Memory B cell (primary cell): Measurements from ENCODE around the gene GABPB1.
A peak's percentile ranks its signal among the peaks of the same experiment; 100 is the strongest.

Source experiments
- ATAC-seq: fragments of 150-1000 bp; cut with Tn5 transposase; 2 replicates; pipeline ENCODE4 v1.10.0; 2021; ENCODE audit warnings: low read depth, mild to moderate bottlenecking, moderate library complexity
- DNase-seq, 2 donors: peaks; one replicate each; pipeline ENCODE4 v3.0.0; 2022; ENCODE audit warnings: low spot score in 2 of 2
- H3K27ac Mint-ChIP-seq: one replicate; pipeline ENCODE4 v1.8.0; 2022; ENCODE audit warnings: mild to moderate bottlenecking, moderate library complexity, mixed read lengths
- H3K27me3 Mint-ChIP-seq: one replicate; pipeline ENCODE4 v1.8.0; 2022; ENCODE audit warnings: mixed read lengths
- H3K36me3 Mint-ChIP-seq: one replicate; pipeline ENCODE4 v1.8.0; 2022; ENCODE audit warnings: mild to moderate bottlenecking, mixed read lengths
- H3K4me1 Mint-ChIP-seq: one replicate; pipeline ENCODE4 v1.8.0; 2022; ENCODE audit warnings: mixed read lengths
- H3K4me3 Mint-ChIP-seq: one replicate; pipeline ENCODE4 v1.8.0; 2022; ENCODE audit warnings: mild to moderate bottlenecking, moderate library complexity, mixed read lengths
- H3K9me3 Mint-ChIP-seq: one replicate; pipeline ENCODE4 v1.8.0; 2022; ENCODE audit warnings: mixed read lengths

Gene GABPB1

GRCh38 chr15:50251638-50252182 is 103.3 kb downstream of the GABPB1 start:
- H3K4me1 Mint-ChIP-seq = peaks cover 10% of the 10 kb centered on the region
- no peak overlapping the region for H3K4me3 Mint-ChIP-seq
- DNase-seq (no peak), ATAC-seq (no peak)
- no peaks in the 10 kb centered on the region for H3K36me3 Mint-ChIP-seq
- H3K27ac Mint-ChIP-seq = no peak overlapping the region
- H3K27me3 Mint-ChIP-seq = peaks cover 2% of the 10 kb centered on the region
- no peaks in the 10 kb centered on the region for H3K9me3 Mint-ChIP-seq

GRCh38 chr15:50250760-50251394 is 104.1 kb downstream of the GABPB1 start:
- no peak for ATAC-seq
- Mint-ChIP-seq H3K9me3 (no peaks in the 10 kb centered on the region), H3K4me3 (no peak overlapping the region), H3K27me3 (peaks cover 2% of the 10 kb centered on the region), H3K27ac (no peak overlapping the region), H3K36me3 (no peaks in the 10 kb centered on the region), H3K4me1 (peaks cover 10% of the 10 kb centered on the region)
- no peak for DNase-seq

GRCh38 chr15:50249704-50250103 is 105.3 kb downstream of the GABPB1 start:
- peaks cover 10% of the 10 kb centered on the region for H3K4me1 Mint-ChIP-seq
- DNase-seq = no peak
- ATAC-seq = no peak
- peaks cover 1% of the 10 kb centered on the region for H3K9me3 Mint-ChIP-seq
- H3K4me3 Mint-ChIP-seq = no peak overlapping the region
- peaks cover 2% of the 10 kb centered on the region for H3K27me3 Mint-ChIP-seq
- no peaks in the 10 kb centered on the region for H3K36me3 Mint-ChIP-seq
- no peak overlapping the region for H3K27ac Mint-ChIP-seq

GRCh38 chr15:50248994-50249582 is 105.9 kb downstream of the GABPB1 start:
- no peak for DNase-seq
- Mint-ChIP-seq H3K27me3 (no peaks in the 10 kb centered on the region), H3K9me3 (peaks cover 1% of the 10 kb centered on the region), H3K4me3 (no peak overlapping the region), H3K4me1 (peaks cover 10% of the 10 kb centered on the region), H3K27ac (peak overlapping the region; percentile 79), H3K36me3 (no peaks in the 10 kb centered on the region)
- no peak for ATAC-seq

GRCh38 chr15:50247819-50248655 is 107.0 kb downstream of the GABPB1 start:
- peak in 1 of 2 donors; percentile 23 for DNase-seq
- Mint-ChIP-seq H3K27me3 (no peaks in the 10 kb centered on the region), H3K27ac (peak overlapping the region; percentile 79), H3K4me1 (peaks cover 10% of the 10 kb centered on the region), H3K4me3 (peak overlapping the region; percentile 68), H3K36me3 (no peaks in the 10 kb centered on the region), H3K9me3 (peaks cover 1% of the 10 kb centered on the region)
- peak; percentile 99 for ATAC-seq

- peaks cover 1% of the 10 kb centered on the region for H3K9me3 Mint-ChIP-seq
- peaks cover 10% of the 10 kb centered on the region for H3K4me1 Mint-ChIP-seq
- no peaks in the 10 kb centered on the region for H3K27me3 Mint-ChIP-seq
- no peak overlapping the region for H3K4me3 Mint-ChIP-seq
- no peak for ATAC-seq
- DNase-seq = no peak
- no peak overlapping the region for H3K27ac Mint-ChIP-seq
- no peaks in the 10 kb centered on the region for H3K36me3 Mint-ChIP-seq
These were observed 108.4 kb downstream of the GABPB1 start for GRCh38 chr15:50246631-50247030.

GRCh38 chr15:50244959-50245624 is 109.9 kb downstream of the GABPB1 start:
- Mint-ChIP-seq H3K9me3 (peaks cover 1% of the 10 kb centered on the region), H3K27ac (no peak overlapping the region), H3K36me3 (no peaks in the 10 kb centered on the region), H3K4me3 (no peak overlapping the region), H3K4me1 (peaks cover 10% of the 10 kb centered on the region), H3K27me3 (no peaks in the 10 kb centered on the region)
- no peak for ATAC-seq
- DNase-seq = no peak

GRCh38 chr15:50244153-50244552 is 110.8 kb downstream of the GABPB1 start:
- Mint-ChIP-seq H3K36me3 (no peaks in the 10 kb centered on the region), H3K9me3 (peaks cover 1% of the 10 kb centered on the region), H3K27me3 (no peaks in the 10 kb centered on the region), H3K27ac (no peak overlapping the region), H3K4me3 (no peak overlapping the region), H3K4me1 (peaks cover 10% of the 10 kb centered on the region)
- DNase-seq (no peak), ATAC-seq (no peak)

GRCh38 chr15:50241684-50242450 is 113.1 kb downstream of the GABPB1 start:
- no peaks in the 10 kb centered on the region for H3K36me3 Mint-ChIP-seq
- H3K9me3 Mint-ChIP-seq = peaks cover 1% of the 10 kb centered on the region
- DNase-seq (no peak), ATAC-seq (no peak)
- H3K4me1 Mint-ChIP-seq = peaks cover 1% of the 10 kb centered on the region
- no peak overlapping the region for H3K4me3 Mint-ChIP-seq
- H3K27me3 Mint-ChIP-seq = no peaks in the 10 kb centered on the region
- no peak overlapping the region for H3K27ac Mint-ChIP-seq

GRCh38 chr15:50238255-50238654 is 116.7 kb downstream of the GABPB1 start:
- ATAC-seq (no peak), DNase-seq (no peak)
- H3K36me3 Mint-ChIP-seq = no peaks in the 10 kb centered on the region
- H3K27me3 Mint-ChIP-seq = no peaks in the 10 kb centered on the region
- H3K4me1 Mint-ChIP-seq = no peaks in the 10 kb centered on the region
- H3K9me3 Mint-ChIP-seq = no peaks in the 10 kb centered on the region
- no peak overlapping the region for H3K27ac Mint-ChIP-seq
- H3K4me3 Mint-ChIP-seq = no peak overlapping the region

- no peak for ATAC-seq
- no peaks in the 10 kb centered on the region for H3K4me1 Mint-ChIP-seq
- H3K27ac Mint-ChIP-seq = no peak overlapping the region
- H3K4me3 Mint-ChIP-seq = no peak overlapping the region
- H3K36me3 Mint-ChIP-seq = no peaks in the 10 kb centered on the region
- H3K27me3 Mint-ChIP-seq = no peaks in the 10 kb centered on the region
- no peak for DNase-seq
- no peaks in the 10 kb centered on the region for H3K9me3 Mint-ChIP-seq
These were observed 118.6 kb downstream of the GABPB1 start for GRCh38 chr15:50236433-50236832.

GRCh38 chr15:50235794-50236193 is 119.2 kb downstream of the GABPB1 start:
- no peaks in the 10 kb centered on the region for H3K4me1 Mint-ChIP-seq
- no peak overlapping the region for H3K4me3 Mint-ChIP-seq
- H3K9me3 Mint-ChIP-seq = no peaks in the 10 kb centered on the region
- H3K36me3 Mint-ChIP-seq = no peaks in the 10 kb centered on the region
- no peak for ATAC-seq
- no peak for DNase-seq
- no peak overlapping the region for H3K27ac Mint-ChIP-seq
- H3K27me3 Mint-ChIP-seq = no peaks in the 10 kb centered on the region

- Mint-ChIP-seq H3K9me3 (no peaks in the 10 kb centered on the region), H3K36me3 (no peaks in the 10 kb centered on the region), H3K4me1 (no peaks in the 10 kb centered on the region), H3K27me3 (no peaks in the 10 kb centered on the region), H3K27ac (no peak overlapping the region), H3K4me3 (no peak overlapping the region)
- no peak for ATAC-seq
- no peak for DNase-seq
These were observed 120.2 kb downstream of the GABPB1 start for GRCh38 chr15:50234764-50235163.
